ENCODE results near the gene GIPR. TPM values are rescaled to one million over a fixed set of nuclear protein-coding genes. Genes with fewer than 3 reads are reported as not detected.

The GIPR gene
- total RNA-seq, 4 donors from 2014 or later, result not detected

- intact Hi-C loops (cut with DNase I), result no loop called here
- peaks cover 20 to 28% (median 27%) of the 10 kb centered on the region in 4 donors for H3K4me1 ChIP-seq
- no peaks in the 10 kb centered on the region for H3K36me3 ChIP-seq
- 17% methylated on average over 14 of the region's 28 CpGs for WGBS
- H3K27ac ChIP-seq (replicated peaks in 1 of 4), result no peak overlapping the region
- H3K27me3 ChIP-seq, result peaks cover 12 to 85% (median 36%) of the 10 kb centered on the region in 4 donors
- no peaks in the 10 kb centered on the region for H3K9me3 ChIP-seq
- peak overlapping the region; percentile 19 to 37 (median 32) for H3K4me3 ChIP-seq
- no peak for DNase-seq (ENCODE audit: extremely low spot score)
- TF ChIP-seq POLR2A (IDR thresholded peaks at IDR 0.05; ENCODE audit: low read depth) (no peak), EP300 (IDR thresholded peaks at IDR 0.05) (no peak), POLR2AphosphoS5 (IDR thresholded peaks at IDR 0.05) (no peak), CTCF (IDR thresholded peaks at IDR 0.05) (no peak)
These were observed 8.8 kb downstream of the GIPR start for GRCh38 chr19:45676851-45677263.

GRCh38 chr19:45677351-45678230 lies 9.6 kb downstream of the GIPR start:
- H3K27ac ChIP-seq (replicated peaks in 1 of 4), result no peak overlapping the region
- no peaks in the 10 kb centered on the region for H3K9me3 ChIP-seq
- no peak for DNase-seq (ENCODE audit: extremely low spot score)
- WGBS, result 4% methylated on average over 38 of the region's 49 CpGs
- no peak for TF ChIP-seq EP300 (IDR thresholded peaks at IDR 0.05)
- no peak for TF ChIP-seq POLR2AphosphoS5 (IDR thresholded peaks at IDR 0.05)
- no peak for TF ChIP-seq POLR2A (IDR thresholded peaks at IDR 0.05; ENCODE audit: low read depth)
- no peak for TF ChIP-seq CTCF (IDR thresholded peaks at IDR 0.05)
- intact Hi-C loops (cut with DNase I), result no loop called here
- H3K4me1 ChIP-seq, result peaks cover 22 to 31% (median 30%) of the 10 kb centered on the region in 4 donors
- H3K4me3 ChIP-seq, result peak overlapping the region; percentile 19 to 37 (median 32)
- peaks cover 12 to 78% (median 35%) of the 10 kb centered on the region in 4 donors for H3K27me3 ChIP-seq
- H3K36me3 ChIP-seq, result no peaks in the 10 kb centered on the region

GRCh38 chr19:45681391-45682015 lies 13.5 kb downstream of the GIPR start:
- peak overlapping the region; percentile 48 to 62 (median 51) for H3K4me3 ChIP-seq
- intact Hi-C loops (cut with DNase I), result loop anchor here (5.0 kb wide), 1 partner anchor 39 kb away; no protein-coding TSS in a partner anchor

GRCh38 chr19:45682117-45682516 lies 14.1 kb downstream of the GIPR start:
- WGBS, result 75% methylated on average over 8 of the region's 8 CpGs
- peaks cover 12 to 33% (median 25%) of the 10 kb centered on the region in 4 donors for H3K27me3 ChIP-seq
- intact Hi-C loops (cut with DNase I), result loop anchor here (5.0 kb wide), 1 partner anchor 40 kb away; no protein-coding TSS in a partner anchor
- H3K4me1 ChIP-seq, result peaks cover 18 to 26% (median 25%) of the 10 kb centered on the region in 4 donors
- no peak for DNase-seq (ENCODE audit: extremely low spot score)
- H3K4me3 ChIP-seq, result peak overlapping the region; percentile 48 to 62 (median 51)
- H3K36me3 ChIP-seq, result peaks cover 21 to 37% (median 28%) of the 10 kb centered on the region in 4 donors
- peak overlapping the region; percentile 73 to 83 (median 76) for H3K27ac ChIP-seq (replicated peaks in 1 of 4)
- no peaks in the 10 kb centered on the region for H3K9me3 ChIP-seq
- TF ChIP-seq EP300 (IDR thresholded peaks at IDR 0.05) (no peak), POLR2A (IDR thresholded peaks at IDR 0.05; ENCODE audit: low read depth) (no peak), CTCF (IDR thresholded peaks at IDR 0.05) (no peak), POLR2AphosphoS5 (IDR thresholded peaks at IDR 0.05) (no peak)

More at GRCh38 chr19:45681391-45682015, 13.5 kb downstream of the GIPR start:
- Histone ChIP-seq H3K9me3 (no peaks in the 10 kb centered on the region), H3K27me3 (peaks cover 12 to 39% (median 31%) of the 10 kb centered on the region in 4 donors), H3K36me3 (peaks cover 15 to 31% (median 22%) of the 10 kb centered on the region in 4 donors), H3K4me1 (peaks cover 22 to 31% (median 30%) of the 10 kb centered on the region in 4 donors), H3K27ac (replicated peaks in 1 of 4) (peak overlapping the region; percentile 73 to 83 (median 76))
- peak; percentile 96 for DNase-seq (ENCODE audit: extremely low spot score)
- no peak for TF ChIP-seq POLR2A (IDR thresholded peaks at IDR 0.05; ENCODE audit: low read depth)
- TF ChIP-seq POLR2AphosphoS5 (IDR thresholded peaks at IDR 0.05), result peak; percentile 35 to 76
- TF ChIP-seq EP300 (IDR thresholded peaks at IDR 0.05), result no peak
- peak in 2 of 3 experiments; percentile 97 to 98 for TF ChIP-seq CTCF (IDR thresholded peaks at IDR 0.05)
- 13% methylated on average over 16 of the region's 51 CpGs for WGBS

Data from esophagus muscularis mucosa (tissue), 4 donors.